HCT116 (cell line): Measurements from ENCODE around the gene CTNNA2. TPM values are rescaled to one million over a fixed set of nuclear protein-coding genes. Genes with fewer than 3 reads are reported as not detected.

Experiments used
- ATAC-seq: fragments of 200-7000 bp; cut with Tn5 transposase; 2 replicates; pipeline ENCODE4 v1.9.1; 2020; ENCODE audit warnings: mild to moderate bottlenecking, moderate library complexity
- BruUV-seq: library from RNA; stranded (reverse); fragments of 400-500 nt; replicated peaks from 2 replicates; lab custom pipeline; 2021; lab: Mats Ljungman, UMichigan
- CTCF ChIA-PET: fragments of 300-600 bp; sonication (Branson Sonifier 250); formaldehyde crosslinking; loops from one replicate; lab custom pipeline; 2021; ENCODE audit warnings: antibody characterized with exemption; lab: Charles Lee
- POLR2A ChIA-PET: fragments of 300-600, 350-600 bp; sonication (Branson Sonifier 250); formaldehyde crosslinking; loops from one replicate; lab custom pipeline; 2021; ENCODE audit warnings: antibody characterized with exemption; lab: Charles Lee
- RAD21 ChIA-PET, 2 experiments: fragments of 300-600 bp; sonication (Branson Sonifier 250); formaldehyde crosslinking; loops; one replicate each; lab custom pipeline; 2023; ENCODE audit warnings: low total read pairs in 2 of 2; ENCODE audit not compliant: uncharacterized antibody in 2 of 2, unreplicated experiment in 2 of 2, low non-redundant PET in 1 of 2; lab: Charles Lee
- DNase-seq: peaks from one replicate; pipeline ENCODE4 v3.0.0-alpha.2; 2010; ENCODE audit warnings: low read depth, low spot score
- H2AFZ ChIP-seq: fragments of 200-600 bp; shearing (Covaris generic), sonication (generic); 2 replicates; pipeline ENCODE4 v1.6.1; 2017; ENCODE audit warnings: low read depth, mixed run types, mixed read lengths, antibody characterized with exemption, low read length; ENCODE audit not compliant: poor library complexity, severe bottlenecking
- H3K27ac ChIP-seq: 2 replicates; pipeline ENCODE4 v1.5.1; 2012; ENCODE audit warnings: low read depth, low read length
- H3K27me3 ChIP-seq: fragments of 200-600 bp; sonication (generic); 2 replicates; pipeline ENCODE4 v1.6.1; 2016; ENCODE audit warnings: mixed run types, low read length, mixed read lengths; ENCODE audit not compliant: insufficient read depth
- H3K36me3 ChIP-seq, 2 experiments: fragments of 200-500 bp in 1 of 2; fragments of 200-600 bp in 1 of 2; sonication (Bioruptor generic) in 1 of 2; sonication (generic) in 1 of 2; 2 replicates each; pipeline versions ENCODE4 v1.5.1 to v1.6.1; 2014 to 2016; ENCODE audit warnings: low read length in 2 of 2, inconsistent platforms in 1 of 2, mixed read lengths in 1 of 2, mixed run types in 1 of 2; ENCODE audit not compliant: insufficient read depth in 2 of 2, control insufficient read depth in 1 of 2
- H3K4me1 ChIP-seq, 2 experiments: fragments of 200-600 bp in 1 of 2; sonication (generic) in 1 of 2; 2 replicates each; pipeline versions ENCODE4 v1.5.1 to v1.6.1; 2012 to 2017; ENCODE audit warnings: low read length in 2 of 2, inconsistent platforms in 1 of 2, mild to moderate bottlenecking in 1 of 2, mixed read lengths in 1 of 2, mixed run types in 1 of 2, moderate library complexity in 1 of 2; ENCODE audit not compliant: insufficient read depth in 2 of 2, control insufficient read depth in 1 of 2
- H3K4me2 ChIP-seq: fragments of 200-600 bp; sonication (generic); 2 replicates; pipeline ENCODE4 v1.6.1; 2017; ENCODE audit warnings: mixed run types, low read length, mixed read lengths
- H3K4me3 ChIP-seq, 2 experiments: fragments of 200-600 bp in 1 of 2; sonication (generic) in 1 of 2; replicated peaks in 1 of 2; 2 replicates each; pipeline ENCODE4 v1.5.1; 2011 to 2016; ENCODE audit warnings: low read length in 2 of 2, control low read depth in 1 of 2, low read depth in 1 of 2, mild to moderate bottlenecking in 1 of 2, mixed read lengths in 1 of 2, mixed run types in 1 of 2
- H3K79me2 ChIP-seq: fragments of 200-600 bp; sonication (generic); 2 replicates; pipeline ENCODE4 v1.6.1; 2017; ENCODE audit warnings: mild to moderate bottlenecking, mixed run types, low read length, moderate library complexity, mixed read lengths; ENCODE audit not compliant: insufficient read depth
- H3K9ac ChIP-seq: fragments of 200-600 bp; sonication (generic); 2 replicates; pipeline ENCODE4 v1.6.1; 2016; ENCODE audit warnings: low read length, mixed read lengths
- H3K9me2 ChIP-seq: fragments of 200-600 bp; sonication (generic), shearing (Covaris generic); 2 replicates; pipeline ENCODE4 v1.6.1; 2017; ENCODE audit warnings: mixed run types, mild to moderate bottlenecking, moderate library complexity; ENCODE audit not compliant: insufficient read depth
- H3K9me3 ChIP-seq, 2 experiments: fragments of 200-500 bp in 1 of 2; fragments of 200-600 bp in 1 of 2; sonication (Bioruptor generic) in 1 of 2; sonication (generic) in 1 of 2; 2 replicates each; pipeline ENCODE4 v1.6.1; 2014 to 2017; ENCODE audit warnings: low read length in 2 of 2, mixed read lengths in 2 of 2, inconsistent platforms in 1 of 2, low read depth in 1 of 2, mild to moderate bottlenecking in 1 of 2, mixed run types in 1 of 2, moderate library complexity in 1 of 2; ENCODE audit not compliant: control insufficient read depth in 1 of 2, insufficient read depth in 1 of 2
- H4K20me1 ChIP-seq: fragments of 200-600 bp; sonication (generic), shearing (Covaris generic); 2 replicates; pipeline ENCODE4 v1.6.1; 2017; ENCODE audit warnings: mixed run types, mild to moderate bottlenecking, moderate library complexity; ENCODE audit not compliant: insufficient read depth
- CEBPB ChIP-seq: IDR thresholded peaks from 2 replicates; pipeline ENCODE4 v1.6.1; 2012; ENCODE audit warnings: low read depth
- CTCF ChIP-seq, 3 experiments: fragments of 200-600 bp in 1 of 3; sonication (generic) in 1 of 3; IDR thresholded peaks in 2 of 3; conservative IDR thresholded peaks in 1 of 3; 2 replicates each; pipeline ENCODE4 v1.5.1; 2012 to 2017; ENCODE audit warnings: low read depth in 2 of 3, low read length in 2 of 3, antibody characterized with exemption in 1 of 3, borderline replicate concordance in 1 of 3, control low read depth in 1 of 3, mild to moderate bottlenecking in 1 of 3, mixed read lengths in 1 of 3, mixed run types in 1 of 3, moderate library complexity in 1 of 3; ENCODE audit not compliant: insufficient read depth in 1 of 3
- EGR1 ChIP-seq: IDR thresholded peaks from 2 replicates; pipeline ENCODE4 v1.6.1; 2012; ENCODE audit warnings: low read depth
- ELF1 ChIP-seq: IDR thresholded peaks from 2 replicates; pipeline ENCODE4 v1.6.1; 2012; ENCODE audit warnings: low read depth, borderline replicate concordance
- EZH2 ChIP-seq: fragments of 200-600 bp; sonication (generic); IDR thresholded peaks from 2 replicates; pipeline ENCODE4 v1.6.1; 2017; ENCODE audit warnings: antibody characterized with exemption, mixed run types
- EZH2phosphoT487 ChIP-seq: fragments of 200-600 bp; IDR thresholded peaks from 2 replicates; pipeline ENCODE4 v1.6.1; 2018; ENCODE audit warnings: antibody characterized with exemption, borderline replicate concordance
- FOSL1 ChIP-seq: IDR thresholded peaks from 2 replicates; pipeline ENCODE4 v1.6.1; 2012; ENCODE audit warnings: low read depth
- JUND ChIP-seq: IDR thresholded peaks from 2 replicates; pipeline ENCODE4 v1.6.1; 2012
- MAX ChIP-seq: IDR thresholded peaks from 2 replicates; pipeline ENCODE4 v1.6.1; 2012
- POLR2A ChIP-seq: IDR thresholded peaks from 2 replicates; pipeline ENCODE4 v1.7.0; 2011; ENCODE audit warnings: borderline replicate concordance; ENCODE audit not compliant: insufficient read depth, insufficient read length; ENCODE audit errors: extremely low read depth
- POLR2AphosphoS5 ChIP-seq: IDR thresholded peaks from 2 replicates; pipeline ENCODE4 v1.6.1; 2011; ENCODE audit warnings: mild to moderate bottlenecking, low read depth, low read length, moderate library complexity
- RAD21 ChIP-seq: IDR thresholded peaks from 2 replicates; pipeline ENCODE4 v1.6.1; 2012; ENCODE audit warnings: low read depth, mild to moderate bottlenecking
- REST ChIP-seq: IDR thresholded peaks from 2 replicates; pipeline ENCODE4 v1.6.1; 2012; ENCODE audit warnings: low read depth
- SP1 ChIP-seq: IDR thresholded peaks from 2 replicates; pipeline ENCODE4 v1.6.1; 2012; ENCODE audit warnings: low read depth
- SRF ChIP-seq: IDR thresholded peaks from 2 replicates; pipeline ENCODE4 v1.6.1; 2012; ENCODE audit warnings: low read depth
- TCF7L2 ChIP-seq: IDR thresholded peaks from 2 replicates; pipeline ENCODE4 v1.7.0; 2011; ENCODE audit warnings: borderline replicate concordance, inconsistent platforms; ENCODE audit not compliant: insufficient read depth, insufficient read length; ENCODE audit errors: extremely low read depth
- YY1 ChIP-seq: IDR thresholded peaks from 2 replicates; pipeline ENCODE4 v1.6.1; 2011; ENCODE audit warnings: low read length, low read depth, moderate library complexity, mild to moderate bottlenecking; ENCODE audit not compliant: insufficient replicate concordance; ENCODE audit errors: extremely low read depth
- ZBTB33 ChIP-seq: IDR thresholded peaks from 2 replicates; pipeline ENCODE4 v1.6.1; 2011; ENCODE audit warnings: mild to moderate bottlenecking, low read length, moderate library complexity; ENCODE audit not compliant: insufficient replicate concordance; ENCODE audit errors: extremely low read depth
- ZFX ChIP-seq: fragments of 450-650 bp; IDR thresholded peaks from 2 replicates; pipeline ENCODE4 v1.6.1; 2017
- ZNF274 ChIP-seq: fragments of 200-500 bp; sonication (Bioruptor generic); IDR thresholded peaks from 2 replicates; pipeline ENCODE4 v1.6.1; 2014; ENCODE audit warnings: mild to moderate bottlenecking, low read depth, low read length, inconsistent platforms
- intact Hi-C: fragments of 100-400 bp; cut with micrococcal nuclease; formaldehyde crosslinking; loops from 2 replicates; pipeline ENCODE4 v1.10.0; 2022
- total RNA-seq: library from RNA; stranded (reverse); gene quantifications from one replicate; pipeline ENCODE4 v1.2.1, GENCODE V29; 2021; ENCODE audit not compliant: unreplicated experiment

The CTNNA2 gene
- total RNA-seq, 1 experiment from 2014 or later, result not detected

GRCh38 chr2:79977792-79978191 lies 464.9 kb downstream of the CTNNA2 start (continued):
- TF ChIP-seq YY1 (no peak), SRF (no peak), EZH2 (no peak), ZBTB33 (no peak), JUND (no peak), POLR2A (no peak), CEBPB (no peak), FOSL1 (no peak), EZH2phosphoT487 (no peak), POLR2AphosphoS5 (no peak), TCF7L2 (no peak), MAX (no peak), EGR1 (no peak)

GRCh38 chr2:79980116-79980515 lies 467.3 kb downstream of the CTNNA2 start:
- ATAC-seq (no peak), DNase-seq (no peak)
- no peak overlapping the region for H3K27ac ChIP-seq
- no TSS peak for BruUV-seq
- H3K4me1 ChIP-seq, result no peaks in the 10 kb centered on the region
- no peak overlapping the region for H3K4me2 ChIP-seq
- no peak overlapping the region for H3K4me3 ChIP-seq
- intact Hi-C loops, result no loop called here
- ChIA-PET POLR2A (no interaction called here), CTCF (no interaction called here), RAD21 (no interaction called here)
- no peaks in the 10 kb centered on the region for H3K79me2 ChIP-seq
- H3K36me3 ChIP-seq, result no peaks in the 10 kb centered on the region
- no peak overlapping the region for H3K9ac ChIP-seq
- no peaks in the 10 kb centered on the region for H4K20me1 ChIP-seq
- no peaks in the 10 kb centered on the region for H3K9me2 ChIP-seq
- no peaks in the 10 kb centered on the region; a peak in 2 of 4 replicates for H3K9me3 ChIP-seq
- H3K27me3 ChIP-seq, result no peaks in the 10 kb centered on the region
- no peak overlapping the region for H2AFZ ChIP-seq
- no peak for TF ChIP-seq CTCF (IDR thresholded peaks at IDR 0.05 in 2 of 3, conservative IDR thresholded peaks at IDR 0.05 in 1 of 3; ENCODE audit: borderline replicate concordance in 1 of 3, insufficient read depth in 1 of 3, low read depth in 2 of 3, low read length in 2 of 3)
- TF ChIP-seq POLR2AphosphoS5, result no peak
- TF ChIP-seq ZNF274, result no peak
- TF ChIP-seq EZH2, result no peak
- TF ChIP-seq POLR2A, result no peak
- TF ChIP-seq TCF7L2, result no peak
- TF ChIP-seq REST, result no peak
- TF ChIP-seq RAD21, result no peak
- no peak for TF ChIP-seq SP1
- no peak for TF ChIP-seq ELF1
- no peak for TF ChIP-seq EGR1
- TF ChIP-seq ZFX, result no peak
